Measurements from ENCODE around the gene C11orf16.
"Not testable (repeated sequence)": the region's sequence is repeated elsewhere in the genome, so short reads cannot be mapped to it uniquely, and the experiment has no call there.

C11orf16 gene

DNA sequence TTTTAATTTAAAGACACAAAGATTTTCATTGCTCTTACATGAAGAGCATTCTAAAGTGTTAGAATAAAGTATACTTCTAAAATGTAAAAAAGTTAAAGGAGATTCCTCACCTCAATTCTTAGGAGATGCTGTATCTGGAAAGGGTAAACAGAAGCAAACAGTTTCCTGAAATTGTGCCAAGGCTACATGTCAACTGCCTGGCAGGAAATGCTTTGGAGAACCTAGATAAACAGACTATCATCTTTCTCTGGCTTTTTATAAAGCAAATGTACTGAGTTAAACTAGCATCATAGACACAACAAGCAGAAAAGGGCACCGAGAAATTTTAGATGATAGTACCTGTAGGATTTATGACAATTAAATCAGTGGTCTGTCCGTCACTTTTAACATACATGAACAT, 46.4 kb downstream of the C11orf16 start:
- DNase-seq (ENCODE audit: low read depth) = peak; percentile 61
- H3K4me3 ChIP-seq (ENCODE audit: low read depth, low read length) = no peak overlapping the region
- TF ChIP-seq, protein P1, sequence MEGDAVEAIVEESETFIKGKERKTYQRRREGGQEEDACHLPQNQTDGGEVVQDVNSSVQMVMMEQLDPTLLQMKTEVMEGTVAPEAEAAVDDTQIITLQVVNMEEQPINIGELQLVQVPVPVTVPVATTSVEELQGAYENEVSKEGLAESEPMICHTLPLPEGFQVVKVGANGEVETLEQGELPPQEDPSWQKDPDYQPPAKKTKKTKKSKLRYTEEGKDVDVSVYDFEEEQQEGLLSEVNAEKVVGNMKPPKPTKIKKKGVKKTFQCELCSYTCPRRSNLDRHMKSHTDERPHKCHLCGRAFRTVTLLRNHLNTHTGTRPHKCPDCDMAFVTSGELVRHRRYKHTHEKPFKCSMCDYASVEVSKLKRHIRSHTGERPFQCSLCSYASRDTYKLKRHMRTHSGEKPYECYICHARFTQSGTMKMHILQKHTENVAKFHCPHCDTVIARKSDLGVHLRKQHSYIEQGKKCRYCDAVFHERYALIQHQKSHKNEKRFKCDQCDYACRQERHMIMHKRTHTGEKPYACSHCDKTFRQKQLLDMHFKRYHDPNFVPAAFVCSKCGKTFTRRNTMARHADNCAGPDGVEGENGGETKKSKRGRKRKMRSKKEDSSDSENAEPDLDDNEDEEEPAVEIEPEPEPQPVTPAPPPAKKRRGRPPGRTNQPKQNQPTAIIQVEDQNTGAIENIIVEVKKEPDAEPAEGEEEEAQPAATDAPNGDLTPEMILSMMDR (conservative IDR thresholded peaks at IDR 0.05; ENCODE audit: low read depth, low read length) = no peak

DNA sequence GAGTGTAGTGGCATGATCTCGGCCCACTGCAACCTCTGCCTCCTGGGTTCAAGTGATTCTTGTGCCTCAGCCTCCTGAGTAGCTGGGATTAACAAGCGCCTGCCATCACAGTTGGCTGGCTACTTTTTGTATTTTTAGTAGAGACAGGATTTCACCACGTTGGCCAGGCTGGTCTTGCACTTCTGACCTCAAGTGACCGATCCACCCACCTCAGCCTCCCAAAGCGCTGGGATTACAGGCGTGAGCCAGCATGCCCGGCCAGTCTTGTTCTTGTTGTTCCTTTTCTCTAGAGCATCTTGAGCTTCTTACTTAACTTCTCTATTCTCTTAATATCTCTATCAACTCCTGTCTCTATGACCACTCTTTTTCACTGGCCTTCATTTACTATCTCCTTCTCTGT, 51.2 kb downstream of the C11orf16 start:
- H3K4me3 ChIP-seq (ENCODE audit: low read depth, low read length); DNase-seq (ENCODE audit: low read depth): not testable (repeated sequence)

DNA sequence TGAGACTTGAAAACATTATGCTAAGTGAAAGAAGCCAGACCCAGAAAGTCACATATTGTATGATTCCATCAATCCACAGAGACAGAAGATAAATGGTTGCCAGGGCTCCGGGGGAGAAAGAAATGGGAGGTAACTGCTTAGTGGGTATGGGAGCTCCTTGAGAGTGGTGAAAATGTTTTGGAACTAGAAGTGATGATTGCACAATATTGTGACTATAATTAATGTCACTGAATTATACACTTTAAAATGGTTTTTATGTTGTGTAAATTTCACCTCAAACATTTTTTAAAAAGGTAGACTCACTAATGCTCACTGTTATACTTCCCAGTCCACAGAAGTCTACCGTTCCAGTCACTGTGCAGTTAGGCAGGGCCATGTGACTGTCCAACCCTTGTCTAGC, 54.0 kb downstream of the C11orf16 start:
- DNase-seq (ENCODE audit: low read depth) = no peak
- TF ChIP-seq, protein P1 (conservative IDR thresholded peaks at IDR 0.05; ENCODE audit: low read depth, low read length) = no peak
- H3K4me3 ChIP-seq (ENCODE audit: low read depth, low read length) = no peak overlapping the region

DNA sequence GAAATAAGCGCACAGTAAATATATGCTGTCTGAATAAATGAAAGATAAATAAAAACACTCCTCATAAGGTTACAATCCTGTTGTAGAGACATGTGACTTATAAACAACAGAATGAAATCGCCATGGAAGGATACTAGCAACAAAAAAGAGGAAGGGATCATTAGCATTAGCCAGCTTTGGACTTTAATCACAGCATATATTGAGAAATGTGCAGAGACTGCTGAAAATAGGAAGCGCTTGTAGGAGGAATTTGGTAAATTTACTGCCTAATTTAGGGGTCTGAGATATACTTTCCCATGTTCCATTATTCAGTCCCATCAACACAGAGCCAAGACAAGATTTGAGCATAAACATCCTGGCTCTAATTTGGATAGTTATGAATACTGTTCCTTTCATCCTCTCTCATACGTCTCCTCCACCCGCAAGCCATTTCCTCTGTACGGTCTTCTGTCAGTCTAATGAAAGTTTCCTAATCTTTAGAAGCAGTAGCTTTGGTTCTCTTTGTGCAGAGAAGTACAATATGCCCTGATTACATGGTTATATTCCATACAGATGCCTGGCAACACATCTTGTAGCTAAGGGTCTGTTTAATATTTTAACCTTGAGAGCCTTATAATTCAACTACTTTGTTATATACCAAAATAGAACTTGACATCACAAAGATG, 58.9 kb downstream of the C11orf16 start:
- H3K4me3 ChIP-seq (ENCODE audit: low read depth, low read length) = no peak overlapping the region
- TF ChIP-seq, protein P1 (conservative IDR thresholded peaks at IDR 0.05; ENCODE audit: low read depth, low read length) = no peak
- DNase-seq (ENCODE audit: low read depth) = no peak

DNA sequence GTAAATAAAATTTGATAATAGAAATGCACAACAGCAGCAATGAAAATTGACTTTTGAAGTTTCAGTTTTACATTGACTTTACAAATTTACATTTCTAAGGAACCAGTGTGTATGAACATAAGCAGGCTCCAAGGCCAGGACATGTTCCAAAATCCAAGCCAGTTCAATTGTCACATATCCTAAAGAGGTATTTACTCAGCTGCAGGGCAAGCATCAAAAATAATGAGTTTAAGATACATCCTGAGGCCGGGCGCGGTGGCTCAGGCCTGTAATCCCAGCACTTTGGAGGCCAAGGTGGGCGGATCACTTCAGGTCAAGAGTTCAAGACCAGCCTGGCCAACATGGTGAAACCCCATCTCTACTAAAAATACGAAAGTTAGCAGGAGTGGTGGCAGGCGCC, 60.8 kb downstream of the C11orf16 start:
- TF ChIP-seq, protein P1 (conservative IDR thresholded peaks at IDR 0.05; ENCODE audit: low read depth, low read length) = no peak
- DNase-seq (ENCODE audit: low read depth) = no peak
- H3K4me3 ChIP-seq (ENCODE audit: low read depth, low read length) = no peak overlapping the region

DNA sequence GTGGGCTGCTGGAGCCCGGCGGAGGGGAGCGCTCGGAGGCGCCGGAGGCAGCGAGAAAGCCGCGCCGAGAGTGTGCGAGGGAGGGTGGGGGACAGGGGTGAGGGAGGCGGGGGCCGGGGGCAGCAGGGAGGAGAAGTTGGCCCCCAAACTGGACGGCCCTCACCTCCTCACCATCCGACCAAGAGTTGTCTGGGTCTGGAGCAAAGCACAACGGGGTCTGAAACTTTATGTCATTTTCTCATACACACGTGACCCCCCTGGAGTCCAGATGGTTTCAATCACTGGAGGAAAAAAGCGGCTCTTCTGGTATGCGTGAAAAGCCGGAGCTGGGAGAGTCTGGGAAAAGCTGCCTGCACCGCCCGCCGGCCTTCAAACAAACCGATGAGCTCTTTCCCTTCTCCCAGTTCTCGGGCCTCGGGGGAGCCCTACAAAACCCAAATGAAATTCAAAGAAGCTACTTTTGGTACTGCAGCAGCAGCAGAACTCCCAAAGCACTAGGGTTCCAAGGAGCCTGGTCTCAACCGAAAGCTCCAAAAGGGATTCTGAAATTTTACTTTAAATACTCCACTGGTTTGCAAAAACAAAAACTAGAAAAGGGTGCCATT, 61.5 kb downstream of the C11orf16 start:
- H3K4me3 ChIP-seq (ENCODE audit: low read depth, low read length) = peak overlapping the region; percentile 73
- DNase-seq (ENCODE audit: low read depth) = peak; percentile 93
- TF ChIP-seq, protein P1 (conservative IDR thresholded peaks at IDR 0.05; ENCODE audit: low read depth, low read length) = no peak

DNA sequence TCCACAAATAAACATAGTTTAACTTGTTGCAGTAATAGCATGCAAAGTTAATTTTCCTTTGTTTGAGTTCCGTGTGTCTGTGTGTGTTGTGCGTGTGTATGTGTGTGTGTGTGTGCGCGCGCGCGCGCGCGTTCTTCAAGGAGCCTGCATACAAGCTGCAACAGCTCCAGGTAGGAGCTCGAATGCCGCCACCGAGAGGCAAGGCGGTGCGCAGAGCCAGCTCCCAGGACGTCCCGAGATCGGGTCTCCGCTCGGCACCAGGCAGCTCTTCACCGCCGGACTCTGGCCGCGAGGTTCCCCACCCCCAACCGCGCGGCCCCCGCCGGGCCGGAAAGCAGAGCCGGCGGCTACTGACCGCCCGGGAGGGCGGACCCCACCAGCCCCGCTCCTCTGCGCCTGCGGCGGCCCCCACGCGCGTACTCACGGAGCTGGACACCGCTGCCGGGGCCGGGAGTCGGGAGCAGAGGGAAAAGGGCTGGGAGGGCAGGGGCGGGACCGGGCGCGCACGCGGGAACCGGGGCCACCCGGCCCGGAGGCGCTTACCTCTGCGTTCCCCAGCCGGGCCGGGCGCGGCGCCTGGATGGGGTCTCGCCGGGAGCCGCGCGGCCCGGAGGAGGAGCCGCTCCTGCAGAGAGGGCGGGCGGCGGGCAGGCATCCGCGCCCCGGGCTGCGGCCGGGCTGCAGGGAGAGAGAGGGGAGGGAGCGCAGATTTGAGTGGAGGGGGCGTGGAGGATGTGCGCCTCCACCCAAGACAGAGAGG, 62.2 kb downstream of the C11orf16 start:
- DNase-seq (ENCODE audit: low read depth) = peak; percentile 83
- peak overlapping the region; percentile 73 for H3K4me3 ChIP-seq (ENCODE audit: low read depth, low read length)
- TF ChIP-seq, protein P1 (conservative IDR thresholded peaks at IDR 0.05; ENCODE audit: low read depth, low read length) = no peak
